ENCODE results near the gene CDKN1B. TPM values are rescaled to one million over a fixed set of nuclear protein-coding genes. Genes with fewer than 3 reads are reported as not detected.

The CDKN1B gene
- total RNA-seq, 3 donors from 2014 or later (not counting 1 experiment from before 2014, with no cell fraction given): 119 to 207 (median 130) TPM

DNA sequence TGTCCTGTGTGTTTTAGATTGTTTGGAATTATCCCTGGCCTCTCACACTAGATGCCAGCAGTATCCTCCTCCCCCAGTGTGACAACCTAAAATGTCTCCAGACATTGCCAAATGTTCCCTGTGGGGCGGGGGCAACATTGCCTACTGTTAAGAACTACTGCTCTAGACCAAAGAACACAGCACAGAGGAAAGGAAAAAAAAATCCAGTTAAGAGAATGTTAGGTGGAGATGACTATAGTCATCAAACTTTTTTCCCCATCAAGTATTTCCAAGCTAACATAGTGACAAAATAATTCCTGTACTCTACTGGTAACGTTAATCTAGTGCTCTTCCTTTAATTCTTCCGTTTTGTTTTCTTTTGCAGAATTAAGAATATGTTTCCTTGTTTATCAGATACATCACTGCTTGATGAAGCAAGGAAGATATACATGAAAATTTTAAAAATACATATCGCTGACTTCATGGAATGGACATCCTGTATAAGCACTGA, 3.5 kb downstream of the CDKN1B start:
- Mint-ChIP-seq H3K9me3 (no peaks in the 10 kb centered on the region), H3K27me3 (ENCODE audit: low read depth in 2 of 2) (no peaks in the 10 kb centered on the region), H3K4me1 (peaks cover 57 to 73% of the 10 kb centered on the region in 2 donors), H3K4me3 (peak overlapping the region; percentile 98), H3K36me3 (peaks cover 31% of the 10 kb centered on the region), H3K27ac (peak overlapping the region; percentile 99 to 100)
- ATAC-seq (no peak), DNase-seq (peak in 1 of 2 donors; percentile 23)
- TF ChIP-seq CTCF (IDR thresholded peaks at IDR 0.05): no peak
- Histone ChIP-seq H3K9me3 (ENCODE audit: control insufficient read depth, insufficient read depth, low read length) (no peaks in the 10 kb centered on the region), H3K27me3 (ENCODE audit: control insufficient read depth, insufficient read depth, low read length) (no peaks in the 10 kb centered on the region), H3K4me3 (ENCODE audit: low read length) (no peak overlapping the region), H3K27ac (ENCODE audit: low read length) (peak overlapping the region; percentile 99), H3K36me3 (ENCODE audit: control insufficient read depth, insufficient read depth, low read length) (peaks cover 40% of the 10 kb centered on the region), H3K4me1 (ENCODE audit: control insufficient read depth, insufficient read depth, low read length) (peaks cover 16% of the 10 kb centered on the region)
- WGBS (ENCODE audit: insufficient coverage): no CpG with 5 or more reads among the region's 4 CpGs
- intact Hi-C loops (cut with micrococcal nuclease): loop anchor here (10.0 kb wide), 1 partner anchor 736 kb away; no protein-coding TSS in a partner anchor

- Histone ChIP-seq H3K4me3 (ENCODE audit: low read length) (no peak overlapping the region), H3K27me3 (ENCODE audit: control insufficient read depth, insufficient read depth, low read length) (no peaks in the 10 kb centered on the region), H3K36me3 (ENCODE audit: control insufficient read depth, insufficient read depth, low read length) (peaks cover 40% of the 10 kb centered on the region), H3K27ac (ENCODE audit: low read length) (peak overlapping the region; percentile 99), H3K9me3 (ENCODE audit: control insufficient read depth, insufficient read depth, low read length) (no peaks in the 10 kb centered on the region), H3K4me1 (ENCODE audit: control insufficient read depth, insufficient read depth, low read length) (peaks cover 11% of the 10 kb centered on the region)
- peaks cover 31% of the 10 kb centered on the region for H3K36me3 Mint-ChIP-seq
- H3K4me1 Mint-ChIP-seq: peaks cover 54 to 73% of the 10 kb centered on the region in 2 donors
- no peak for TF ChIP-seq CTCF (IDR thresholded peaks at IDR 0.05)
- DNase-seq: peak in 1 of 2 donors; percentile 66
- H3K4me3 Mint-ChIP-seq: peak overlapping the region; percentile 98
- H3K9me3 Mint-ChIP-seq: no peaks in the 10 kb centered on the region
- ATAC-seq: no peak
- intact Hi-C loops (cut with micrococcal nuclease): loop anchor here (10.0 kb wide), 1 partner anchor 736 kb away; no protein-coding TSS in a partner anchor
- no peaks in the 10 kb centered on the region for H3K27me3 Mint-ChIP-seq (ENCODE audit: low read depth in 2 of 2)
- peak overlapping the region; percentile 99 to 100 for H3K27ac Mint-ChIP-seq
- 41% methylated on average over 3 of the region's 3 CpGs for WGBS (ENCODE audit: insufficient coverage)
Observed at GRCh38 chr12:12721176-12721751, 4.1 kb downstream of the CDKN1B start.

GRCh38 chr12:12721814-12722434, 4.8 kb downstream of the CDKN1B start:
- intact Hi-C loops (cut with micrococcal nuclease): loop anchor here (10.0 kb wide), 1 partner anchor 737 kb away; no protein-coding TSS in a partner anchor
- Histone ChIP-seq H3K4me1 (ENCODE audit: control insufficient read depth, insufficient read depth, low read length) (peaks cover 11% of the 10 kb centered on the region), H3K9me3 (ENCODE audit: control insufficient read depth, insufficient read depth, low read length) (no peaks in the 10 kb centered on the region), H3K36me3 (ENCODE audit: control insufficient read depth, insufficient read depth, low read length) (peaks cover 40% of the 10 kb centered on the region), H3K27me3 (ENCODE audit: control insufficient read depth, insufficient read depth, low read length) (no peaks in the 10 kb centered on the region), H3K4me3 (ENCODE audit: low read length) (peak overlapping the region; percentile 61), H3K27ac (ENCODE audit: low read length) (peak overlapping the region; percentile 99)
- H3K4me3 Mint-ChIP-seq: peak overlapping the region; percentile 100
- H3K4me1 Mint-ChIP-seq: peaks cover 58 to 77% of the 10 kb centered on the region in 2 donors
- ATAC-seq (no peak), DNase-seq (no peak)
- H3K27ac Mint-ChIP-seq: peak overlapping the region; percentile 99 to 100
- no peaks in the 10 kb centered on the region for H3K9me3 Mint-ChIP-seq
- WGBS (ENCODE audit: insufficient coverage): no CpG with 5 or more reads among the region's 2 CpGs
- peaks cover 31% of the 10 kb centered on the region for H3K36me3 Mint-ChIP-seq
- no peak for TF ChIP-seq CTCF (IDR thresholded peaks at IDR 0.05)
- no peaks in the 10 kb centered on the region for H3K27me3 Mint-ChIP-seq (ENCODE audit: low read depth in 2 of 2)
